Left renal cortex interstitium (tissue), 4 donors: ENCODE data around the gene SLC2A4. TPM values are rescaled to one million over a fixed set of nuclear protein-coding genes. Genes with fewer than 3 reads are reported as not detected.
"Not testable (repeated sequence)": the region's sequence is repeated elsewhere in the genome, so short reads cannot be mapped to it uniquely, and the experiment has no call there.

Experiments
- DNase-seq, 4 donors: peaks; one replicate each; pipeline ENCODE4 v3.0.0-alpha.2; 2013; ENCODE audit warnings: low read depth in 4 of 4, low spot score in 2 of 4, missing footprints in 1 of 4
- polyA plus RNA-seq, 4 donors: library from polyadenylated mRNA; unstranded; fragments of 120-200 nt; gene quantifications; one replicate each; pipeline ENCODE4 v1.2.1, GENCODE V29; 2013; ENCODE audit not compliant: insufficient read length in 4 of 4

SLC2A4 gene
- polyA plus RNA-seq, 4 donors = 2.2 to 2.8 (median 2.5) TPM

DNA sequence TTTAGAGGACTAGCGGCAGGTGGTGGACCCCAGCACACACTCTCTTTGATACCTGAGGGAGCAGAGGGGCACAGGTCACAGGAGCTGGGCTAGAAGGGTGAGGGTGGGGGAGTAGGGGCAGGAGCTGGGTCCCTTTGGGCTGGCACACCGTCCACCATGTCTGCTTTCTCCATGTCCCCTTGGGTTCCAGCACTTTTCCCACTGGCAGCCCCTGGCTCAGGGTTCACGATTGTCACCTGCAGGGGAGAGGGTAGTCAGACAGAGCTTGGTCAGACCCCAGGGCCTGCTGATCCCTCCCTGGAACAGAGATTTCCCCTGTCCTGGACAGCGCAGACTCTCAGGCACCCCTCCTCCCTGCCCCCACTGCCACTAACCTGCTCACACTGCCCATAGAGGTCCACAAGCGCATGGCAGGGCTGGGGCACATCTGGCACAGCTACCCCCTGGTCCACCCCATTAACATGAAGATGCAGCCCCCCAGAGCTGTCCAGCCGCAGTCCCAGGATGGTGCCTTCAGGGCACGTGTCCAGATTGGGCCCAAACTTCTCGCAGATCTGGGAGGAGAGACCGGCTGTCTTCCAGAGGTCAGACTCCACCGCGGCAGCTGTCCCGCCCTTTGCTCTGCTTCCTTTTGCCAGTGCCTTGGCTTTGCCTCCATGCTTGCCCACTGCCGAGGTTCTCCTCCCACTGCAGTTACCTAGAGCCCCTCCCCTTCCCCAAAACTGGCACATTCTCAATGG lies 36.8 kb downstream of the SLC2A4 start:
- DNase-seq = no peak

DNA sequence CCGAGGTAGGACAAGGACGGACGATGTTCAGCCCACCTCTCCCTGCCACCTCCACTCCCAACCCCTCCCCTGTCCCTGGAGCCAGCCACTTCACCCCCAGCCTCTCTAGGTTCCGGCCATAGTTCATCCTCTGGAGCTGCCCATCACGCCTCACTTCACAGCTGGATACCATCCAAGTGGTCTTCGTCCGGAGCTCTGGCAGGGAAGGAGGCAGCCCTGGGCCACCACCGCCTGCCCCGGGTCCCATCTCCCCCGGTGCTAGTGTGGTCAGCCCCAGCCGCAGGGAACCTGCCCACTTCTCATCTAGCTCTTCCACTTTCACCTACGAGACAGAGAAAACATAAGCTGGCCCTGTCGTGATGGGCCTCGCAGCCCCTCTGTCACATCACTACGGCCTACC lies 39.9 kb downstream of the SLC2A4 start:
- DNase-seq = no peak

DNA sequence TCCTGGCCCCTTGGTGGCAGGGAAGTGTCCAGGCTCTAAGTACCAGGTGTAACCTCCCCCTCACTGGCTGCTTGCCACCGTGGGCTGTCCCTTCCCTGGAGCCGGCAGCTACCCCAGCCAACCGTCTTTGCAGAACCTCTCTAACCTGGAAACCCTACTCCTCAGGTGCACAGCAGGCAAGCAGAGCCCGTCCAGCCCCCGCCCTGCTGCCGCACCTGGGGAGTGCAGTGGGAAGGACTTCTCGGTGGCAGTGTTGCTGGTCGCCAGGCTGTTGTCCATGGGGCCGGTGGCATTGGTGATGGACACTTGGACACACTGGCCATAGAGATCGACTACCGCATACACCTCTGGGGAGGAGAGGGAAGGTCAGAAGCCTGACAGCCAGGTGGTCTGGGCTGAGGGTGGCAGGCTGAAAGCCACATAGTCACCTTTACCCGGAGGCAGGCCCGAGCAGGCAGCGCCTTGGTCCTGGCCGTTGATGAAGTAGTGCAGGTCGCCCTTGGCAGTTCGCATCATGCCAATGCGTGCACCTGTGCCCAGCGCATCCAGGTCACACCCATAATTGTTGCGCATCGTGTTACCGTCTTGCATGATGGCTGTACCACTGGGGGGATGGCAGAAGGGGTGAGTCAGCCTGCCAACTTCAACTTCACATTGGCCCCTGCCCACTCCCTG lies 41.1 kb downstream of the SLC2A4 start:
- no peak for DNase-seq

DNA sequence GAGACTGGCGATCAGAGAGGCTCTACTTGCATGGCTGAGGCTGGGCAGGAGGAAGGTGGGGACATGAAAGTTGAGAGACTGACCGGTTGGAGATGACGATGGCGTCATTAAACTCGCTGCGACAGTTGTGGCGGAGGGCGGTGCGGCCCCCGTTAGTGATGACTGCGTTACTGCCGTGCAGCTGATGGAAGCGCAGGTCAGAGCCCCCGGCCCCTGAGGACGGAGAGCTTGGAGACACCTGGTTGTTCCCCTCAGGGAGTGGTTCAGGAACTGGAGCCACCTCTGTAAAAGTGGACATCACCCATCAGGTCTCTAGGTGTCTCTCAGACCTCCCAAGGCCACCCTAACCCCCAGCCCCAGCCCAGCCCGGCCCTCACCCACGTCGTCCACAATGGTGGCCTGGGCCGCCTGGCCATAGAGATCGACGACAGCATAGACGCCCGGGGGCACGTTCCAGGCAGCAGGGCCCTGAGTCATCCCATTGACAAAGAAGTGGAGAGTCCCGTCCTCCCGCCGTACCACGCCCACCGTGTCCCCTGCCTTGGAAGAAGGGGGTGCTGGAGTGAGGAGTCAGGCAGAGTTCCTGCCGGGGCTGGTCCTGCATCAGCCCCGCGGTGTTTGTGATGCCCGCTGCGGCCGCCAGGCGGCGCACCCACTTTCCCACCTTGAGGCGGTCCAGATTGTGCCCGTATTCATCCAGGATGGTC lies 42.4 kb downstream of the SLC2A4 start:
- no peak for DNase-seq

DNA sequence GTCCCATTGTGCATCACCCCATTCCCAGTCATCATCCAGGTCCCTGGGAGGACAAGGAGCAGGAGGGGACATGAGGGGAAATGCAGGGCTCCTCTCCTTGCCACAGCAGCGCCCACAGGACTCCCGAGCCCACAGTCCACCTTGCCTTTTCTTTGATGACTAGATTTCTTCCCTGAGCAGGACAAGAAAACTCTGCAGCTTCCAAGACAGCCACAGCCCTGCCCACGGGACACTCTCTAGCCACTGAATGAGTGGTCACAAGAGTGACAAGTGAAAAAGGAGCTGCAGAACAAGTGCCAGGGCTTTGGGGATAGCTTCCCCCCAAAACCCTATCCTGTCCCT lies 42.9 kb downstream of the SLC2A4 start:
- DNase-seq = no peak

DNA sequence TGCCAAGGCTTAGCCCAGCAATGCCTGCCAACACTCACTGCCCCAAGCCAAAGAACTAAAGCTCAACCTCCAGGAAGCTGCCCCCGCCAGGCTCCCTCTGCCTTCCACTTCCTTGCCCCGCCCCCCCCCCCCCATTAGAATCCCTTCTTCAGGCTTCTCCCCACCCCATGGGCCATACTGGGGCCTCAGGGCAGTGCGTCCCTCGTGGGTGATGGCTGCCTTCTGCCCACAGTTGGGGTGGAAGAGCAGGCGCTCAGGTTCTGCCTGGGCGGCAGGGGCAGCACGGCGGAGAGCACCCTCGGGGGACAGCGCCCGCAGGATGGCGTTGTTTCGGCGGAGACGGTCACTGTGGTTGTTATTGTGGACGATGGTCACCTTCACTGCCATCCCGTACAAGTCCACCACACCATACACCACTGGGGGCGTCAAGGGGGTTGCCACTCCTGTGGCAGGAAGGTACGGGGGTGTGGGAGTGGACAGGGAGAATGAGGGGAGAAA lies 43.6 kb downstream of the SLC2A4 start:
- DNase-seq = no peak

DNA sequence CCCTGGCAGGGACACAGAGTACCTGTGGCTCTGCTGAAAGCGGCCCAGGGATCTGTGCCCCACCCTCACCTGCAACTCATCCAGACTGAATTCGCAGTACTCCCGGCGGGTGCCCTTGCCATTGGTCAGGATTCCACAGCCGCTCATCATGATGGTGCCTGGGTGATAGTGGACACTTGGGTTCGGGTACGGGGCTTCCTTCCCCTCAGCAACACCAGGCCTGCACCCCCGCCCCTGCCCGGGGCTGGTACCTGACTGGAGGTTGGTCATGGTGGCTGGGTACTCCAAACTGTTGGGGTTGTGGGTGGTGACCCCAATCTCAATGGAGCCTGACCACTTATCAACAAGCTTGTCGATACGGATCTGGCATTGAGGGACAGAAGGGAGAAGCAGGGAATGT lies 44.7 kb downstream of the SLC2A4 start:
- no peak for DNase-seq

DNA sequence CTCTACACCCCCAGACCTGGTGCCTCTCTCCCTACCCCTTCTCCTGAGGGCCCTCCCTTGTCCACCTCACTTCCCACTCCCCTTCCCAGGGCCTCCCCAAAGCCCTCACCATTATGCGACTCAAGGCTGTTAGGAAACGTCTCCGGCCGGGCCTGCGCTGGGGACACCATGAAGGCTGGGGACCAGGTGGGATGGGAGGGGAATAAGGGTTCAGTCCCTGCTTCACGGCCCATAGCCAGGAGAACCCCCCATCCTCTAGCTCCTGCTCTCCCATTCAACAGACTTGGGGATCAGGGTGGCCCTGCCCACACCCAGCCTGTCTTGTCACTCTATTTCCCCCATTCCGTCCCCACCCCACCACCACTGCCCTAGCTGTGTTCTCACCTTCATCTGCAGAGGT lies 45.5 kb downstream of the SLC2A4 start:
- no peak for DNase-seq

DNA sequence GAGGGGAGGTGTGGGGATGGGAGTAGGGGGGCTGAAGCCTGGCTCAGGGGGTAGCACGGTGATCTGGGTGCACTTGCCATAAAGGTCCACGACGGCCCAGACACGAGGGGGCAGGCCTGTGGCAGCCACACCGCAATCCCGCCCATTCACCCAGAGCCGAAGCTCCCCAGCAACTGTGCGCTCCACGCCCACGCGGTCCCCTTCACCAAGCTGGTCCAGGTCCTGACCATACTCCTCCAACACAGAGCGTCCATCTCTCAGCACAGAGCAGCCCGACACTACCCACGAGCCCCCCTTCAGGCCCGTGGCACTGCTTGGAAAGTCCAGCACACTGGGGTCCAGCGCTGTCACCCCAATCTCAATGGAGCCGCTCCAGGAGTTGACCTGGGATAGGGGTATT lies 46.0 kb downstream of the SLC2A4 start:
- DNase-seq = no peak

DNA sequence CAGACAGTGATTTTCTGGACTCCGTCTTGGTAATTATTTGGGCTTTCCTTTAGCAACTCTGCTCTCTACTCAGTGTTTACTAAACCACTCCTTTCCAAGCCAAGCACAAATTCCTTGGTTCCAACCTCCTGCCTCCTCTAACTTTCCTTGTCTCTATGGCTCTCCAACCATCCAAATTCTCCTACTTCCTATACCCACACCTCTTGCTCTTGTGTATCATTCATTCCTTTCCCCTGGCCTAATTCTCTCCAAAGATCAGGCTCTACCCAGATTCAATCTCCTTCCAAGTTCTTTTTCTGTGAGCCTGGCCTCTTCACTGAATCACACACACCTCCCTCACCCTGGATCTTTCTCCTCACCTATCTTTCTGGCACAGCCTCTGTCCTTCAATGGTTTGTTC lies 46.5 kb downstream of the SLC2A4 start:
- no peak for DNase-seq

DNA sequence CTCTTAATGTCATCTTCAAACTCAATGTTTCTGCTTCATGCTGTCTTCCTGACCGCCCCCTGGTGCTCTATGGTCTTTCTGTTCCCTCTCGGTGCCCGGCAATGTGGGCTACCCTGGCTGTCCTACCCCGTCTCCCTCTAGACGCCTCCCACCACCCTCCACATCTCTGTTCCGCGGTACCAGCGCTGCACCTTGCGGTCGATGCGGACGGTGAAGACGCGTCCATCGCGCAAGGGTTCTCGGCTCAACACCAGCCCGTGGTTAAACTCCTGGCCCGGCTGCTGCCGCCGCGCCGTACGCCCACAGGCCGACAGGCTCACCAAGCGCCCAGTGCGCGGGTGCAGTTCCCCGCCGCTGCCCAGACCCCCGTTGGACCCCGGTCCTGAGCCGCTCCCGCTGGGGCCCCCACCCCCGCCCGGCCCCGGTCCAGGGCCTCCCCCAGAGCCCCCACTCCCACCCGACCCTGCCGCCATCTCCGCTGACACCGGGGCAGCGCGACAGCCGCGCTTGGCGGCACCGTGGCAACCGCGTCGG lies 47.4 kb downstream of the SLC2A4 start, which contains the start of gene NEURL4:
NEURL4 (minus strand) TSS at position 496 of the 534 bp plus-strand sequence; CDS start at position 473, 23 bp downstream.
- DNase-seq = no peak

DNA sequence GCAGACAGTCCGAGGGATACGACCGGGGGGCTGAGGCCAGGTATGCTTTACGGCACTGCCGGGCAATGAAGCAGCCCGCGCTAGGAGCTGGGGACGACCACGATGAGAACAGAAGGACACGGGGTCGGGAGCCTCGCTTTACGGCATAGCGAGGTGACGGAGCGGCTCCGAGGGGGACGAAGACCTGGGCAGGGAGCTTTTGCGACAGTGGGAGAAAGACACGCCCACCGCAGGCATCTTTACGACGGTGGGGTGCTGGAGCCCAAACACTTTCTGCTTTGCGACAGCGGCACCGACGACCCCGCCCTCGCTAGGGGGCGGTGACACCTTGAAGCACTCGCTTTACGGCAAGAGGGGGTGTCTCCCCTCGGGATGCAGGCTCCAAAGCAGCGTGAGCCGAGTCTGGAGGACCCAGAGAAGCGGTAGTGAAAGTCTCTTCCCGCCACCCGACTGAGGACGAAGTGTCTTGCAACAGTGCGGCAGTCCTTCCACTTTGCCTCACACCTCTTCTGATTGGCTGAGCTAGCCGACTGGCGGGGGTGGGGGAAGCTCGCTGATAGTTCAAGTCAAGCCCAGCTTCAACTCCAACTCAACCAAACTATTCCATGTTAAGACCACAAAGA lies 48.0 kb downstream of the SLC2A4 start:
- peak; percentile 96 to 99 (median 99) for DNase-seq

DNA sequence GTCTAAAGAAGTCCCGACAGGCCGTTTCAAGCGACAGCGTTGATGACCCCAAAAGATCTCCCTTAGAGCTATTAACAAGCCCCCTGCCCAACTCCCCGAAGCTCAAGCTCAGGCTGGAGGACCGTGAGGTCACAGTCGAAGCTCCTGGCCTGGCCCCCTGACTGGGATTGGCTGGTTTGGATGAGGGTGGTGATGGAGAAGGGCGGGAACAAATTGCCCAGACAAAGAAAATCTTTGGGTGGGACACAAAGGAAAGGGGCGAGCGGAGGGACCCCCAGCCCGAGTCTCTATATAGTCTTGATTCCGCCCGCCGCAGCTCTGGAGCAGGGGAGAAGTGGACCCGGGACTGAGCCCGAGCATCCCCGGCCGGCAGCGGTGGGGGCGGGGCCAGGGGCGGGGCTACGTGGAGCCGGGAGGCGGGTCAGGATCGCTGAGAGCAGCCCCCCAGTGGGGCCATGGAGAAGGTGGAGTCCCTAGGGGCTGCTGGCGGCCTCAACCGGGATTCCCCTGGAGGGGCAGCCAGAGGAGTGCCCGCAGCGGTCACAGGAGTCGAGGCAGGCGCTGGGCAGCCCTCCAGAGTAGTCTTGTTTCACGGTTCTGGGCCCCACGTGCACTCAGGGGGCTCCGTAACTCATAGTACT lies 48.6 kb downstream of the SLC2A4 start:
- DNase-seq = peak in 2 of 4 donors; percentile 74 to 93

DNA sequence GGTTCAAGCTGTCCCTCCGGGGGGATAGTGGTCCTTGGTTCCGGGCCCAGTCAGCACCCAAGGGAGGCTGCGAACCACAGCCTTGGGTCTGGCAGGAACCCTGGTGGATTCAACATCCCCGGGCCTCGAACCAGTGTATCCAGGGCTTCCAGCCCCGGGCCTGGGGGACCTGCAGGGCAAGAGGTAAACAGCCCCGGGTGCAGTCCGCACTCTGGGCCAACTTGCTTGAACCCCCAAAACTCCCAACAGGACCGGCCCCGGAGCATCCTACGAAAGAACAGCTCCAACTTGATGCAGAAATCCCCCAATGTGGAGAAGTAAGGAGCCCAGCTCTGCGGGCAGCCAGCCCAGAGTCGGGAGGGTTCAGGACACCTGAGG lies 49.1 kb downstream of the SLC2A4 start:
- DNase-seq = no peak

DNA sequence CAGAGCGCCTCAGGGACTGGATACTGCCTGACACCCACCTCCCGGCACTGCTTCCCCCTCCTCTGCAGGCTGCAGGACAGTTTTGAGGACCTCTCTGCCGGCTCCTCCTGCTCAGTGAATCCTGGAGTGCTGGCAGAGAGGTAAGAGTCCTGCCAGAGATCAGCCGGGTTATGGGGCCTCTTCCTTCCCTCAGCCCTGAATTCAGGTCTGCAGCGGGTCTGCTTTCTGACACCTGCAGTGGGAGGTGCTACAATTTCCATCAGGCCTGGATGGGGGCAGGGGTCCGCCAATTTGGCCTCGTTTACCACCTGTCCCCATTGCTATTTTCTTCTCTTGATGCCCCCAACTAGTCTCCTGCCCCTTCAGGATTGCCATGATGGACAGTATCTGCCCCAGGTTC lies 50.6 kb downstream of the SLC2A4 start:
- no peak for DNase-seq

DNA sequence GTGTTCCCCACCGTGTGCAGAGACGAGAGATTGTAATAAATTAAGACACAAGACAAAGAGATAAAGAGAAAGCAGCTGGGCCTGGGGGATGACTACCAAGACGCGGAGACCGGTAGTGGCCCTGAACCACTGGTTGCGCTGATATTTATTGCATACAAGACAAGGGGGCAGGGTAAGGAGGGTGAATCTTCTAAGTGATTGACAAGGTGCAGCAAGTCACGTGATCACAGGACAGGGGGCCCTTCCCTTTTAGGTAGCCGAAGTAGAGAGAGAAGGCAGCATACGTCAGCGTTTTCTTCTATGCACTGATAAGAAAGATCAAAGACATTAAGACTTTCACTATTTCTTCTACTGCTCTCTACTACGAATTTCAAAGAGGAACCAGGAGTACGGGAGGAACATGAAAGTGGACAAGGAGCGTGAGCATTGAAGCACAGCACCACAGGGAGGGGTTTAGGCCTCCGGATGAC lies 51.1 kb downstream of the SLC2A4 start:
- not testable (repeated sequence) for DNase-seq

DNA sequence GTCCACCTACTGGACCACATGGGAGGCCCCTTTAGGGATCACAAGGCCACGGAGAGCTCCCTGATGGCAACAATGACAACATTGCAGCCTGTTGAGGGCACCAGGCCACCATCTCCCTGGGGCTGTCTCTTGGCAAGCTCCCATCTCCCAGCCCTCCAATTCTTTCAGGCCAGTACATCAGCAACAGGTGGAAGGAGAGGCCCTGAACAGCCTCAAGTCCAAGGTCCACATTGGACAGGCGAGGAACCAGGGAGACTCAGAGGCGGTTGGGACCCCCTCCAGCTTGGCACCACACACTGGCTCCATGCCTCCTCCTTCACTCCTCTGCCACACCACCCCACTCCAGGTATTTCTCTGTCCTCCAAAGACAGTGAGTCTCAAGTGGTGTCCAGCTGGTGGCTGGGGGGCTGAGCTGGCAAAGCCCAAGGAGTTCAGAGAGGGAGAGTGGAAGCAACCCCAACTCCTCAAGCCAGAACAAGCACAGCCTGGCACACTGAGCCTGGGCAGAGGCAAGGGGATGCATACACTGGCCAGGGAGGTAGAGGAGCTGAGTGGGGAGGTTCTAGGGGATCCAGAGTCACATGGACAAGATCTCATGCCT lies 53.5 kb downstream of the SLC2A4 start:
- no peak for DNase-seq

DNA sequence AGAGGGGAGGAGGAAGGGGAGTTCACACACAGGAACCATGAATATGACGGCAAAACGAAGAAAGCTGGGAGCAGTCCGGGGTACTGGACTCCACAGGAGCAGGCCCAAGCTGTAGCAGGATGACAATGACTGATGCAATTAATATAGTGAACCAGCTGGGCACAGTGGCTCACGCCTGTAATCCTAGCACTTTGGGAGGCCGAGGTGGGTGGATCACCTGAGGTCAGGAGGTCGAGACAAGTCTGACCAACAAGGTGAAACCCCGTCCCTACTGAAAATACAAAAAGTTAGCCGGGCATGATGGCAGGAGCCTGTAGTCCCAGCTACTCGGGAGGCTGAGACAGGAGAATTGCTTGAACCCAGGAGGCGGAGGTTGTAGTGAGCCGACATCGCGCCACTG lies 54.2 kb downstream of the SLC2A4 start:
- DNase-seq = not testable (repeated sequence)

DNA sequence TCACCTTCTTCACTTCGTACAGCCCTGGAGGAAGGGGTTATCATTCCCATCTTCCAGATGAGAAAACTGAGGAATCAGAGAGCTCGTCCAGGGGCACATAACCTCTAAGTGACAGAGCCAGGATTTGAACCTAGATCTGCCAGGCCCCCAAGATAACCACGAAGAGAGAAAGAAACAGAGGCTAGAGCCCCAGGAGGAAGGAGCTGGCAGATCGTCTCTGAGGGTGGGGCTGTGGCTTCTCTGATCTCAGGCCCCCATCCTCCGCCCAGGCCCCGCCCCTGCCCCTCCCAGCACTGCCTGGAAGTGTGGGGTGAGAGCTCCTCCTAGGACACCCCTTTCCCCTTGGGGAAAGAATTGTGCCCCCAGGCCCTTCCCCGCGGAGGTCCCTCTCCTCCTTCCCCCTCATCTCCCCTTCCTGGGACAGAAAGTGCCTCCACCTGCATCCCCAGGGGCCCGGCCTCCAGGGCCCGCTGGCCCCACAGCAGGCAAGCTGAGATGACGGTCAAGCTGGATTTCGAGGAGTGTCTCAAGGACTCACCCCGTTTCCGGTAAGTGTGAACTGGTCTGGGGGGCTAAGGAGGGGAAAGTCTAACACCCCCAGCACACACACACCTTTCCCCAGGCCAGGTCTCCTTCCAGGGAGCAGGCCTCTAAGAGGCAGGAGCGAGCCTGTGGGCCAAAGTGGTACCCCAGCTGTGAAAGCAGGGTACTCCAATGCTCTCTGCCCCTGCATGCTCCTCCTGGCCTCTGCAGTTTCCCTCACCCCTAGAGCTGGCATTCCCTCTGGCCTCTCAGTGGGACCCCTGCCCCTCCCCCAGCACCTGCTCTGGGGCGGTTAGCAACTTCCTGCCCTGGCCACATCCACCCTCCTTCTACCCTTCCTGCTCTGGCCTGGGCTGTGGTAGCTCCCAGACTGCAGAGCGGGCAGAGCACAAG lies 55.0 kb downstream of the SLC2A4 start, which contains the start of gene ACAP1:
ACAP1 (plus strand) TSS at position 290 of the 936 bp plus-strand sequence; CDS start at position 496, 206 bp downstream.
- DNase-seq = no peak
